AG08395 (cell line): ENCODE measurements around the gene NFU1.

Experiments
- DNase-seq: peaks from one replicate; pipeline ENCODE4 v3.0.0; 2012; ENCODE audit warnings: mixed read lengths, low spot score

The NFU1 gene

GRCh38 chr2:69436938-69437750 is at the start of gene NFU1:
NFU1 (minus strand) TSS chr2:69437435; CDS start chr2:69437422, 13 bp downstream.
- DNase-seq, result peak; percentile 100

- DNase-seq, result no peak
Measured at GRCh38 chr2:69483696-69484095, 46.5 kb upstream of the NFU1 start.

GRCh38 chr2:69483024-69483423 is 45.8 kb upstream of the NFU1 start:
- DNase-seq, result no peak

- no peak for DNase-seq
Measured at GRCh38 chr2:69482471-69482870, 45.2 kb upstream of the NFU1 start.

- DNase-seq, result no peak
Measured at GRCh38 chr2:69481421-69481820, 44.2 kb upstream of the NFU1 start.

- no peak for DNase-seq
Measured at GRCh38 chr2:69477627-69478026, 40.4 kb upstream of the NFU1 start.

- DNase-seq, result no peak
Measured at GRCh38 chr2:69474688-69475087, 37.5 kb upstream of the NFU1 start.

- DNase-seq, result no peak
Measured at GRCh38 chr2:69471793-69472192, 34.6 kb upstream of the NFU1 start.

GRCh38 chr2:69470911-69471310 is 33.7 kb upstream of the NFU1 start:
- DNase-seq, result no peak

GRCh38 chr2:69469784-69470183 is 32.5 kb upstream of the NFU1 start:
- no peak for DNase-seq

- DNase-seq, result no peak
Measured at GRCh38 chr2:69469375-69469774, 32.1 kb upstream of the NFU1 start.

- DNase-seq, result no peak
Measured at GRCh38 chr2:69466728-69467127, 29.5 kb upstream of the NFU1 start.

- no peak for DNase-seq
Measured at GRCh38 chr2:69465513-69466456, 28.6 kb upstream of the NFU1 start.

GRCh38 chr2:69464575-69464974 is 27.3 kb upstream of the NFU1 start:
- DNase-seq, result peak; percentile 56

- no peak for DNase-seq
Measured at GRCh38 chr2:69462780-69463179, 25.5 kb upstream of the NFU1 start.

GRCh38 chr2:69461404-69461803 is 24.2 kb upstream of the NFU1 start:
- no peak for DNase-seq

GRCh38 chr2:69459936-69460335 is 22.7 kb upstream of the NFU1 start:
- DNase-seq, result no peak

GRCh38 chr2:69456950-69457445 is 19.8 kb upstream of the NFU1 start:
- DNase-seq, result no peak

GRCh38 chr2:69456154-69456553 is 18.9 kb upstream of the NFU1 start:
- no peak for DNase-seq

GRCh38 chr2:69454976-69455375 is 17.7 kb upstream of the NFU1 start:
- DNase-seq, result no peak

GRCh38 chr2:69453475-69454129 is 16.4 kb upstream of the NFU1 start:
- DNase-seq, result no peak

- no peak for DNase-seq
Measured at GRCh38 chr2:69452687-69453086, 15.5 kb upstream of the NFU1 start.
